HepG2 (cell line): ENCODE measurements around the gene MSH3.

Source experiments
- FOXA3 ChIP-seq: IDR thresholded peaks from 2 replicates; pipeline ENCODE4 v1.6.1; 2016; ENCODE audit warnings: missing genetic modification reagents, missing compliant biosample characterization
- REPIN1 ChIP-seq: sonication (generic); formaldehyde crosslinking; IDR thresholded peaks from 2 replicates; pipeline ENCODE4 v1.8.0; 2022; ENCODE audit warnings: missing genetic modification reagents, low read depth, mild to moderate bottlenecking, borderline replicate concordance
- SUZ12 ChIP-seq: fragments of 150-350 bp; IDR thresholded peaks from 2 replicates; pipeline ENCODE4 v1.6.1; 2014; ENCODE audit warnings: low read depth, low read length
- TAF15 ChIP-seq: fragments of 200-400 bp; formaldehyde crosslinking; IDR thresholded peaks from one replicate; pipeline ENCODE4 v1.6.1; 2018; ENCODE audit warnings: mild to moderate bottlenecking, low read depth, low read length; ENCODE audit not compliant: poor library complexity, severe bottlenecking
- TF ChIP-seq, protein P1 (sequence below): sonication (generic); formaldehyde crosslinking; IDR thresholded peaks from 2 replicates; pipeline ENCODE4 v1.5.0; 2020; ENCODE audit warnings: mild to moderate bottlenecking, missing genetic modification reagents, moderate library complexity
- TF ChIP-seq, protein P2 (sequence below): sonication (generic); formaldehyde crosslinking; IDR thresholded peaks from 2 replicates; pipeline ENCODE4 v1.4.0; 2020; ENCODE audit warnings: mild to moderate bottlenecking, low read depth, missing genetic modification reagents

- TF ChIP-seq, protein P1, sequence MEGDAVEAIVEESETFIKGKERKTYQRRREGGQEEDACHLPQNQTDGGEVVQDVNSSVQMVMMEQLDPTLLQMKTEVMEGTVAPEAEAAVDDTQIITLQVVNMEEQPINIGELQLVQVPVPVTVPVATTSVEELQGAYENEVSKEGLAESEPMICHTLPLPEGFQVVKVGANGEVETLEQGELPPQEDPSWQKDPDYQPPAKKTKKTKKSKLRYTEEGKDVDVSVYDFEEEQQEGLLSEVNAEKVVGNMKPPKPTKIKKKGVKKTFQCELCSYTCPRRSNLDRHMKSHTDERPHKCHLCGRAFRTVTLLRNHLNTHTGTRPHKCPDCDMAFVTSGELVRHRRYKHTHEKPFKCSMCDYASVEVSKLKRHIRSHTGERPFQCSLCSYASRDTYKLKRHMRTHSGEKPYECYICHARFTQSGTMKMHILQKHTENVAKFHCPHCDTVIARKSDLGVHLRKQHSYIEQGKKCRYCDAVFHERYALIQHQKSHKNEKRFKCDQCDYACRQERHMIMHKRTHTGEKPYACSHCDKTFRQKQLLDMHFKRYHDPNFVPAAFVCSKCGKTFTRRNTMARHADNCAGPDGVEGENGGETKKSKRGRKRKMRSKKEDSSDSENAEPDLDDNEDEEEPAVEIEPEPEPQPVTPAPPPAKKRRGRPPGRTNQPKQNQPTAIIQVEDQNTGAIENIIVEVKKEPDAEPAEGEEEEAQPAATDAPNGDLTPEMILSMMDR (CRISPR knock-in tag) = no peak
- TF ChIP-seq TAF15 (no peak), SUZ12 (no peak), REPIN1 (no peak), FOXA3 (CRISPR knock-in tag) (no peak)
- TF ChIP-seq, protein P2, sequence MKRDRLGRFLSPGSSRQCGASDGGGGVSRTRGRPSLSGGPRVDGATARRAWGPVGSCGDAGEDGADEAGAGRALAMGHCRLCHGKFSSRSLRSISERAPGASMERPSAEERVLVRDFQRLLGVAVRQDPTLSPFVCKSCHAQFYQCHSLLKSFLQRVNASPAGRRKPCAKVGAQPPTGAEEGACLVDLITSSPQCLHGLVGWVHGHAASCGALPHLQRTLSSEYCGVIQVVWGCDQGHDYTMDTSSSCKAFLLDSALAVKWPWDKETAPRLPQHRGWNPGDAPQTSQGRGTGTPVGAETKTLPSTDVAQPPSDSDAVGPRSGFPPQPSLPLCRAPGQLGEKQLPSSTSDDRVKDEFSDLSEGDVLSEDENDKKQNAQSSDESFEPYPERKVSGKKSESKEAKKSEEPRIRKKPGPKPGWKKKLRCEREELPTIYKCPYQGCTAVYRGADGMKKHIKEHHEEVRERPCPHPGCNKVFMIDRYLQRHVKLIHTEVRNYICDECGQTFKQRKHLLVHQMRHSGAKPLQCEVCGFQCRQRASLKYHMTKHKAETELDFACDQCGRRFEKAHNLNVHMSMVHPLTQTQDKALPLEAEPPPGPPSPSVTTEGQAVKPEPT (CRISPR knock-in tag) = no peak
These were observed 168.2 kb downstream of the MSH3 start for GRCh38 chr5:80822640-80823039.
